Cardiac fibroblast (primary cell): Measurements from ENCODE around the gene P2RX1.

Experiments
- DNase-seq, 2 donors: peaks; one replicate each; pipeline versions ENCODE4 v3.0.0 to v3.0.0-alpha.2; 2010; ENCODE audit warnings: low read depth in 2 of 2
- H3K4me3 ChIP-seq, 2 donors: replicated peaks in 1 of 2; 1 replicate in 1 of 2; 2 replicates in 1 of 2; pipeline ENCODE4 v1.5.1; 2011; ENCODE audit warnings: low read depth in 2 of 2, low read length in 2 of 2, mild to moderate bottlenecking in 2 of 2, moderate library complexity in 1 of 2
- CTCF ChIP-seq: IDR thresholded peaks from one replicate; pipeline ENCODE4 v1.5.1; 2011; ENCODE audit warnings: low read depth, mild to moderate bottlenecking, low read length, inconsistent platforms

P2RX1 gene

GRCh38 chr17:3880983-3881382 is 35.3 kb downstream of the P2RX1 start:
- no peak for DNase-seq
- no peak overlapping the region for H3K4me3 ChIP-seq
- no peak for TF ChIP-seq CTCF

- no peak for DNase-seq
- TF ChIP-seq CTCF = no peak
- no peak overlapping the region for H3K4me3 ChIP-seq
These were observed 36.5 kb downstream of the P2RX1 start for GRCh38 chr17:3879591-3880417.

GRCh38 chr17:3879186-3879585 is 37.1 kb downstream of the P2RX1 start:
- peak; percentile 57 to 68 for DNase-seq
- no peak overlapping the region for H3K4me3 ChIP-seq
- TF ChIP-seq CTCF = no peak

- H3K4me3 ChIP-seq = no peak overlapping the region
- no peak for DNase-seq
- no peak for TF ChIP-seq CTCF
These were observed 39.0 kb downstream of the P2RX1 start for GRCh38 chr17:3877220-3877619.

GRCh38 chr17:3875317-3875716 is 40.9 kb downstream of the P2RX1 start:
- H3K4me3 ChIP-seq = no peak overlapping the region
- DNase-seq = no peak
- TF ChIP-seq CTCF = no peak

GRCh38 chr17:3873862-3874261 is 42.4 kb downstream of the P2RX1 start:
- DNase-seq = no peak
- no peak for TF ChIP-seq CTCF
- no peak overlapping the region for H3K4me3 ChIP-seq
